Suprapubic skin (tissue), 4 donors: Measurements from ENCODE around the gene RCBTB2. TPM values are rescaled to one million over a fixed set of nuclear protein-coding genes. Genes with fewer than 3 reads are reported as not detected.
"Not testable (repeated sequence)": the region's sequence is repeated elsewhere in the genome, so short reads cannot be mapped to it uniquely, and the experiment has no call there.

Experiments used
- DNase-seq, 2 donors: peaks; one replicate each; pipeline ENCODE4 v3.0.0-alpha.2; 2019; ENCODE audit warnings: low spot score in 2 of 2
- H3K27ac ChIP-seq: fragments of 200-600 bp; sonication (generic); one replicate; pipeline ENCODE4 v1.5.1; 2019
- H3K27me3 ChIP-seq: fragments of 200-600 bp; sonication (generic); one replicate; pipeline ENCODE4 v1.5.1; 2019
- H3K36me3 ChIP-seq: fragments of 200-600 bp; sonication (generic); one replicate; pipeline ENCODE4 v1.5.1; 2019
- H3K4me1 ChIP-seq: fragments of 200-600 bp; sonication (generic); one replicate; pipeline ENCODE4 v1.5.1; 2019
- H3K4me3 ChIP-seq: fragments of 200-600 bp; sonication (generic); one replicate; pipeline ENCODE4 v1.5.1; 2019; ENCODE audit warnings: mild to moderate bottlenecking
- H3K9me3 ChIP-seq: fragments of 200-600 bp; sonication (generic); one replicate; pipeline ENCODE4 v1.5.1; 2019
- CTCF ChIP-seq, 2 donors: fragments of 200-600 bp in 1 of 2; fragments of 450-650 bp in 1 of 2; sonication (generic) in 1 of 2; IDR thresholded peaks; one replicate each; pipeline ENCODE4 v1.5.1; 2016 to 2019; ENCODE audit warnings: antibody characterized with exemption in 2 of 2, mild to moderate bottlenecking in 1 of 2, moderate library complexity in 1 of 2
- EP300 ChIP-seq: sonication (generic); formaldehyde crosslinking; IDR thresholded peaks from one replicate; pipeline ENCODE4 v1.6.1; 2017; ENCODE audit warnings: antibody characterized with exemption
- POLR2A ChIP-seq, 2 donors: fragments of 450-650 bp; IDR thresholded peaks; one replicate each; pipeline ENCODE4 v1.6.1; 2017; ENCODE audit warnings: antibody characterized with exemption in 2 of 2, mild to moderate bottlenecking in 2 of 2, moderate library complexity in 2 of 2
- POLR2AphosphoS5 ChIP-seq, 3 donors: sonication (generic); formaldehyde crosslinking; IDR thresholded peaks; one replicate each; pipeline ENCODE4 v1.6.1; 2017; ENCODE audit warnings: antibody characterized with exemption in 3 of 3
- WGBS: methylation state at CpG from one replicate; pipeline ENCODE4 v1.1.5; 2018; 5-methylcytosine and 5-hydroxymethylcytosine counted together
- total RNA-seq, 4 donors: library from RNA; depleted of rRNA; stranded (reverse); fragments of >200 nt; gene quantifications; one replicate each; pipeline ENCODE4 v1.1.0, GENCODE V29; 2016

RCBTB2 gene
- total RNA-seq, 4 donors from 2014 or later, result 2.9 to 5.8 (median 4.4) TPM

GRCh38 chr13:48476686-48477085 is 56.2 kb downstream of the RCBTB2 start:
- Histone ChIP-seq H3K4me3 (no peak overlapping the region), H3K4me1 (no peaks in the 10 kb centered on the region), H3K27me3 (no peaks in the 10 kb centered on the region), H3K27ac (no peak overlapping the region), H3K9me3 (no peaks in the 10 kb centered on the region), H3K36me3 (peaks cover 11% of the 10 kb centered on the region)
- no peak for DNase-seq
- 51% methylated on average over 4 of the region's 4 CpGs for WGBS
- no peak for TF ChIP-seq EP300
- no peak for TF ChIP-seq POLR2AphosphoS5 (IDR thresholded peaks at IDR 0.05)
- TF ChIP-seq POLR2A (IDR thresholded peaks at IDR 0.05), result no peak
- TF ChIP-seq CTCF (IDR thresholded peaks at IDR 0.05), result no peak

- Histone ChIP-seq H3K9me3 (no peaks in the 10 kb centered on the region), H3K36me3 (peaks cover 11% of the 10 kb centered on the region), H3K27me3 (no peaks in the 10 kb centered on the region), H3K4me1 (no peaks in the 10 kb centered on the region), H3K27ac (no peak overlapping the region), H3K4me3 (no peak overlapping the region)
- DNase-seq, result no peak
- TF ChIP-seq POLR2A (IDR thresholded peaks at IDR 0.05) (no peak), CTCF (IDR thresholded peaks at IDR 0.05) (no peak), POLR2AphosphoS5 (IDR thresholded peaks at IDR 0.05) (no peak), EP300 (no peak)
Measured at GRCh38 chr13:48476215-48476614, 56.7 kb downstream of the RCBTB2 start.

GRCh38 chr13:48475230-48475629 is 57.6 kb downstream of the RCBTB2 start:
- no peak overlapping the region for H3K27ac ChIP-seq
- no peak for TF ChIP-seq POLR2AphosphoS5 (IDR thresholded peaks at IDR 0.05)
- no peak for TF ChIP-seq EP300
- DNase-seq, result no peak
- H3K4me3 ChIP-seq, result no peak overlapping the region
- no peaks in the 10 kb centered on the region for H3K27me3 ChIP-seq
- 97% methylated on average over 2 of the region's 2 CpGs for WGBS
- H3K36me3 ChIP-seq, result peaks cover 11% of the 10 kb centered on the region
- no peaks in the 10 kb centered on the region for H3K9me3 ChIP-seq
- H3K4me1 ChIP-seq, result no peaks in the 10 kb centered on the region

- H3K36me3 ChIP-seq, result peaks cover 47% of the 10 kb centered on the region
- H3K4me1 ChIP-seq, result no peaks in the 10 kb centered on the region
- TF ChIP-seq EP300 (no peak), CTCF (IDR thresholded peaks at IDR 0.05) (no peak), POLR2A (IDR thresholded peaks at IDR 0.05) (no peak), POLR2AphosphoS5 (IDR thresholded peaks at IDR 0.05) (no peak)
Measured at GRCh38 chr13:48457578-48458242, 75.2 kb downstream of the RCBTB2 start.

GRCh38 chr13:48456546-48456945 is 76.3 kb downstream of the RCBTB2 start:
- no peak overlapping the region for H3K27ac ChIP-seq
- no peaks in the 10 kb centered on the region for H3K27me3 ChIP-seq
- H3K9me3 ChIP-seq, result no peaks in the 10 kb centered on the region
- H3K4me1 ChIP-seq, result no peaks in the 10 kb centered on the region
- no peak for DNase-seq
- H3K4me3 ChIP-seq, result no peak overlapping the region
- WGBS, result 94% methylated on average over 8 of the region's 10 CpGs
- TF ChIP-seq POLR2A (IDR thresholded peaks at IDR 0.05) (no peak), CTCF (IDR thresholded peaks at IDR 0.05) (no peak), POLR2AphosphoS5 (IDR thresholded peaks at IDR 0.05) (no peak), EP300 (no peak)
- H3K36me3 ChIP-seq, result peaks cover 41% of the 10 kb centered on the region

More at GRCh38 chr13:48457578-48458242, 75.2 kb downstream of the RCBTB2 start:
- no peak for DNase-seq
- Histone ChIP-seq H3K27ac (no peak overlapping the region), H3K4me3 (no peak overlapping the region), H3K27me3 (no peaks in the 10 kb centered on the region), H3K9me3 (no peaks in the 10 kb centered on the region)
- 92% methylated on average over 5 of the region's 28 CpGs for WGBS

- not testable (repeated sequence) for H3K4me3 ChIP-seq, H3K9me3 ChIP-seq, H3K27me3 ChIP-seq, H3K27ac ChIP-seq, DNase-seq, H3K36me3 ChIP-seq
- peaks cover 14% of the 10 kb centered on the region for H3K4me1 ChIP-seq
Measured at GRCh38 chr13:48451196-48451595, 81.7 kb downstream of the RCBTB2 start.
